MV-4-11 (cell line): Measurements from ENCODE around the gene EFHD1.
A peak's percentile ranks its signal among the peaks of the same experiment; 100 is the strongest.
"Not testable (repeated sequence)": the region's sequence is repeated elsewhere in the genome, so short reads cannot be mapped to it uniquely, and the experiment has no call there.

Source experiments
- DNase-seq: peaks from one replicate; lab custom pipeline; 2025; lab: John Stamatoyannopoulos, UW

The EFHD1 gene

GRCh38 chr2:232652505-232652851, 19.1 kb downstream of the EFHD1 start:
- DNase-seq: no peak

- DNase-seq: no peak
These were observed 20.0 kb downstream of the EFHD1 start for GRCh38 chr2:232653441-232653840.

GRCh38 chr2:232655392-232655791, 22.0 kb downstream of the EFHD1 start:
- no peak for DNase-seq

- DNase-seq: peak; percentile 89
These were observed 24.9 kb downstream of the EFHD1 start for GRCh38 chr2:232658217-232658785.

- DNase-seq: no peak
These were observed 26.0 kb downstream of the EFHD1 start for GRCh38 chr2:232659359-232659758.

- DNase-seq: no peak
These were observed 29.3 kb downstream of the EFHD1 start for GRCh38 chr2:232662486-232663260.

- no peak for DNase-seq
These were observed 32.8 kb downstream of the EFHD1 start for GRCh38 chr2:232666051-232666805.

- DNase-seq: no peak
These were observed 34.7 kb downstream of the EFHD1 start for GRCh38 chr2:232667989-232668583.

- DNase-seq: no peak
These were observed 35.5 kb downstream of the EFHD1 start for GRCh38 chr2:232668805-232669444.

- DNase-seq: peak; percentile 69
These were observed 39.2 kb downstream of the EFHD1 start for GRCh38 chr2:232672588-232672987.

GRCh38 chr2:232674491-232674890, 41.1 kb downstream of the EFHD1 start:
- DNase-seq: no peak

- no peak for DNase-seq
These were observed 42.0 kb downstream of the EFHD1 start for GRCh38 chr2:232675381-232675780.

GRCh38 chr2:232680006-232680405, 46.6 kb downstream of the EFHD1 start:
- DNase-seq: no peak

GRCh38 chr2:232681527-232681926, 48.1 kb downstream of the EFHD1 start:
- no peak for DNase-seq

GRCh38 chr2:232683368-232683767, 50.0 kb downstream of the EFHD1 start:
- no peak for DNase-seq

GRCh38 chr2:232685391-232685790, 52.0 kb downstream of the EFHD1 start:
- not testable (repeated sequence) for DNase-seq

GRCh38 chr2:232687382-232688160, 54.2 kb downstream of the EFHD1 start:
- no peak for DNase-seq

GRCh38 chr2:232688201-232688600, 54.8 kb downstream of the EFHD1 start:
- DNase-seq: no peak

GRCh38 chr2:232689152-232689910, 55.9 kb downstream of the EFHD1 start:
- no peak for DNase-seq

- DNase-seq: not testable (repeated sequence)
These were observed 57.7 kb downstream of the EFHD1 start for GRCh38 chr2:232691117-232691516.

GRCh38 chr2:232693344-232693743, 59.9 kb downstream of the EFHD1 start:
- no peak for DNase-seq
